ENCODE measurements around the gene ZNF689.

Gene ZNF689

DNA sequence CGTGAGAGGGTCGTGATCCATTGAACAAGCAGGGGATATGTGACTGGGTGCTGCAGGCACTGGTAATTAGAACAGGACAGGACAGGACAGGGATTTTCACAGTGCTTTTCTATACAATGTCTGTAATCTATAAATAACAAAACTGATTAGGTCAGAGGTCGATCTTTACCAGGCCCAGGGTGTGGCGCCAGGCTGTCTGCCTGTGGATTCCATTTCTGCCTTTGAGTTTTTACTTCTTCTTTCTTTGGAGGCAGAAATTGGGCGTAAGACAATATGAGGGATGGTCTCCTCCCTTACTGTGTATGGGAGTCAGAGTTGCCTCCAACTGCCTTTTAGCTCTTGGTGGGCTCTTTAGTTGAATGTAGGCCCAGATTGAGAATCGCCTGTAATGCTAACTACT lies 50.5 kb downstream of the ZNF689 start:
- DNase-seq, result no peak

DNA sequence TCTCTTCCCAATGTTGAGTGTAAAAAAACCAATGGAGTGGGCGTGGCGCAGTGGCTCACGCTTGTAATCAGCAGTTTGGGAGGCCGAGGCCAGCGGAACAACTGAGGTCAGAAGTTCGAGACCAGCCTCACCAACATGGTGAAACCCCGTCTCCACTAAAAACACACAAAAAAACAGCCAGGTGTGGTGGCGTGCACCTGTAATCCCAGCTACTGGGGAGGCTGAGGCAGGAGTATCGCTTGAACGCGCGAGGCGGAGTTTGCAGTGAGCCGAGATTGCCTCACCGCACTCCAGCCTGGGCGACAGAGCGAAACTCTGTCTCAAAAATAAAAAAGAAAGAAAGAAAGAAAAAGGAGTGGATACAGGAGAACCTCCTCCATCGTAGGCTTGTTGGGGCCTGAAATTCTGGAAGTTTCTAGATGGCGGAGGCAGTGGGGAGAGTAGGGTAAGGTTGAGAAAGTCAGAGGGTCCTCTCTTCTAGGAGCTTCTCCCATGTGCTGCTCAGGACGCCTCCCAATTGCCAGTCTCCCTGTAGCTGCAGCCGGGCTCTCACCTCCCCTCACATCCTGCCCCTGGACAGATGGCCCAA lies 51.3 kb downstream of the ZNF689 start:
- DNase-seq, result no peak

DNA sequence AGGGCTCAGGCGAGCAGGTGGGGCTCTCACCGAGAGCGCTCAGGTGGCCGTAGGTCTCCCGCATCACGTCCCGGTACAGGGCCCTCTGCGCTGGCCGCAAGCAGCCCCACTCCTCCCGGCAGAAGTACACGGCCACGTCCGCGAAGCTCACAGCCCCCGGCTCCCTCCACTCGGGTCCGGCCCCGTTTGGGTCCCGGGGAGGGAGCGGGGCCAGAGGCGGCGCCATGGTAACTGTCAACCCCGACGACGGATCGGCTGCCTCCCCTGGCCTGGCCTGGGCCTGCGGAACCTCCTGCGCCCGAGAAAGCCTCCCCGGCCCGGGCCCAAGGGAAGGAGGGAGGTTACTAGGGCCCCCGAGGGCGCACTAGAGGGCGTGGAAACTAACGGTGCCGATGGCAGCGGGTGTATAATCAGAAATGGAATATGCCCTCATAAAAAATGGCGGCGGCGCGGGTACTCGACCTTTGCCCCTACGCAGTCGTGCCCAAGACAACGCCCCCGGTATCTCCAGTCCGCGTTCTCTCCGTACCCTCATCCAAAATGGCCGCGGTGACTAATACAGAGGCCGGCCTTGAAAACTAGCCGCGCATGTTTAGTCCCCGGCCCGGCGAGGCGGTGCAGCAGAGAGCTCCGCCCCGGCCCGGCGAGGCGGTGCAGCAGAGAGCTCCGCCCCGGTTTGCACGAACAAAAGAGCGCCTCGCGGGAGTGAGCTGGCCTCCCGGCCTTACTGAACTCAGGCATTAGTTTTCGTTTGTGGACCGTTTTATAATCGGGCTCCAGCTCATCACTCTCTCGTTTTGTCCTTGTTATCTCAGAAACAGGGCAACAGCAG lies 52.0 kb downstream of the ZNF689 start, which contains the start of gene ZNF764:
Gene ZNF764 (minus strand): TSS at position 418 of the 832 bp plus-strand sequence. CDS start 192 bp downstream, at position 226.
- peak; percentile 67 to 94 for DNase-seq

DNA sequence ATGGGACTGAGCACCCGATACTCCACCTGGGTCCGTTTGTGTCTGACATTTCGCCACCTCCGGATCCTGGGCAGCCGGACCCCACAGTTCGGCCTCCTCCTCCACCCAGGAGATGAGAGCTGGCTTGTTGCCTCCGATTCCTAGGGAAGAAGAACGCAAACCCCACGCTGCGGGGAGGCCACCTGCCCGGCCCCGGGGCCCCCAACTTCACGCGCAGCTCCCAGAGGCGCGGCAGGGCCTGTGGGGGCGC lies 52.6 kb downstream of the ZNF689 start:
- DNase-seq, result no peak

DNA sequence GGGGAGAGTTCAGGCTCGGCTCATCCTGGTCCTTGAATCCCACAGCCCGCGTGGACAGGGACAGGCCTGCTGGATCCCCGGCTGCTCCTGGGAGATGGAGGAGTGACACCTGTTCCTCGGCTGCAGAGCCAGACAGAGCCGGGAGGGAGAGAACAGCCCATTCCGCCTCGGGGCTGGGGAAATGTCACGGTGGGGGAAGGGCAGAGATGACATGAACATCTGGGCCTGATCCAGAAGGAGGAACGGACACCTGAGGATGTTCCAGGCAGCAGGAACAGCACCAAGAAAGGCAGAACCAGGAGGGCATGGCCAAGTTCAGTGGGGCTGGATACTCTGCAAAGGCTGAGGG lies 54.1 kb downstream of the ZNF689 start:
- no peak for DNase-seq

DNA sequence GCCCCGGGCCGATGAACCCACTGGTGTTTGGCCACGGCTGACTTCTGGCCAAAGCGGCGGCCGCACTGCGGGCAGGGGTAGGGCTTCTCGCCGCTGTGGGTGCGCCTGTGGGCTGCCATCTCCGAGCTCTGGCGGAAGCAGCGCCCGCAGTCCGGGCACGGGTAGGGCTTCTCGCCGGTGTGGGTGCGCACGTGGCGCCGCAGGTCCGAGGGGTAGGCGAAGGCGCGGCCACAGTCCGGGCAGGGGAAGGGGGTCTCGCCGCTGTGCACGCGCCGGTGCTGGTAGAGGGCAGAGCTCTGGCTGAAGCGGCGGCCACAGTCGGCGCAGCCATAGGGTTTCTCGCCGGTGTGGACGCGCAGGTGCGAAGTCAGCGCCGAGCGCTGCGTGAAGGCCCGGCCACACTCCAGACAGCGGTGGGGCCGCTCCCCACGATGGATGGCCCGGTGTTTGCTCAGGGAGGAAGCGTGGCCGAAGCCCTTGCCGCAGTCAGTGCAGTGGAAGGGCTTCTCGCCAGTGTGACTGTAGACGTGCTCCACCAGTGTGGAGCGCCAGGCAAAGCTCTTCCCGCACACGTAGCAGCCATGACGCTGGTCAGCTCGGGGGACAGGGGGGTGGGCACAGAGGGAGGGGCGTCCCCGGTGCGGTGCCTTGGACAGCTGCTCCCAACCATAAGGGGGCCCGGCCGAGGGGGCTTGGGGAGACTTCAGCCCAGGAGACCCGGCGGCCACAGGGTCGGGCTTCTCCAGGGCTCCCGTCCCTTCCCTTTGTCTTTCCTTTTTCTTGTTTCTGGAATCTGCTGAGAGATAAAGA lies 54.7 kb downstream of the ZNF689 start:
- no peak for DNase-seq

DNA sequence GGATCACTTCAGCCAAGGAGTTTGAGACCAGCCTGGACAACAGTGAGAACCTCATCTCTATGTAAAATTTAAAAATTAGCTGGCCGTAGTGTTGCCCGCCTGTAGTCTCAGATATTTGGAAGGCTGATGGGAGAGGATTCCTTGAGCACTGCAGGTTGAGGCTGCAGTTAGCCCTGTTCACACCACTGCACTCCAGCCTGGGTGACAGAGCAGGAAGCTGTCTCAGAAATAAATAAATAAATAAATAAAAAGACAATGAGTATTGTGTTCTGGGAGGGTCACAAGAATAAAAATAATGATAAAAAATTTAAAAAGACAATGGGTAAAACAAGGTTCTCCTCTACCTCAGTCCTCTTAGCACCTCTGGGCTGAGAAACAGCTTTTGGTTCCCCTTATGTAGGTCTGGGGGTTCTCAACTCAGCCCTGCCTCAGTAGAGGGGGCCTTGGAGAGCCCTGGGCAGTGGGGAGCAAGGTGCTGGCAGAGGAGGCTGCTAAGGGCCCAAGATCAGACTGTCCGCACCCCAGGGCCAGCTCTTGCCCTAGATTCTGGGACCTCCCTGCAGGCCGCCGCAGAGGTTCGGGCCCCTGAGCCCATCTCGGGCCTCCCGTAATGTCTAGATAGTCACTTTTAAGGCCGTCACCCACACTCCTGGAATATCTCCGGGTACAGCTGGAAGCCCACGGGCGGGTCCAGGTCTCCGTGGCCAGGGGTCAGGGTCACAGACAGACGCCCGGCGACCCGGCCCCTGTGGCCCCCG lies 55.5 kb downstream of the ZNF689 start:
- no peak for DNase-seq

DNA sequence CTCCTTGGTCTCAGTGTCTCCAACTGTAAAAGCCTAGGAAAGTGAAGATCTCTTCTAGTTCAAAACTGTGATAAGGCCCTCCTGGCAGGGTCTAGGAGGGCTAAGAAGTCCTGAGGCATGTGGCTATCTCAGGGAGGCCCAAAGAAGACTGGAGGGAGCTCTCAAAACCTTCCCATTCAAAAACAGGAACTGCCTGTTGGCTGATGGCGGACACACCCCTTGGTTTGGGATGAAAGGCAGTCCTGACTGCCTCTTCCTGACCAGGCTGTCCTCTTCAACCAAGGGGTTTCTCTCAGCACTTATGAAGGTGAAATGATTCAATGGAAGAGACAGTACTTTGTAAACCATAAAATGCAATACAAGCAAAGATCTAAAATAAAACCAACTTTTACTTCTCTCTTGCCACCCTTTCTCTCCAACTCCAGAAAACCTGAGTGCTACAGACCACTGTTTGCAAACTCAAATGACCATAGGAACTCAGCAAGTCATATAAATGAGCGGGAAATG lies 56.7 kb downstream of the ZNF689 start:
- DNase-seq, result no peak

DNA sequence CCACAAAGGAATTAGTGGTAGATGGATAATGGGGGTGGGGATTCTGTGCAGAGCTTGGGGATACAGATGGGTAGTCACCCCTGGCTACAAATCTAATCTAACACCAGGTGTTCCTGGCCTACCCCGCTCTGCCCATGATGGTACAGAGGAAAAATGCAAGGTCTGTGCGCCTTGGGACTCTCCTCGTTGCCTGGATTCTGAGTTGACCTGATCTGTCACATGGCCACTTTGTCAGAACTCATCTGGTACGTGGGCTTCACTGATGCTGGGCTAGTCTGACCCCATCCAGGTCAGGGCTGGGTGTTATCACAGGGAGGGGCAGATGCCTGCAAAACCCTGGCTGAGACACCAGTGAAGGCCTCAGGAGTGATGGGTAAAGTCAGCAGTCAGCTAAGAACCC lies 57.2 kb downstream of the ZNF689 start:
- no peak for DNase-seq

Data from cerebellar nuclear complex (tissue), 1 donor.